ENCODE results near the gene BIRC7. TPM values are rescaled to one million over a fixed set of nuclear protein-coding genes. Genes with fewer than 3 reads are reported as not detected.

BIRC7 gene
- total RNA-seq, 2 experiments from 2014 or later: 5.1 to 5.3 TPM

GRCh38 chr20:63241272-63241671, 5.6 kb downstream of the BIRC7 start:
- H3K9me3 Mint-ChIP-seq: no peaks in the 10 kb centered on the region

GRCh38 chr20:63242736-63243135, 7.0 kb downstream of the BIRC7 start:
- no peak for DNase-seq
- no peaks in the 10 kb centered on the region for H3K27me3 Mint-ChIP-seq
- ChIA-PET POLR2A (no interaction called here), CTCF (interaction anchor here (2.7 kb wide), 1 partner anchor 19 kb away, joined by 6 read pairs; no protein-coding TSS in a partner anchor)
- TF ChIP-seq CTCF (IDR thresholded peaks at IDR 0.05): no peak
- no peak for ATAC-seq
- no peaks in the 10 kb centered on the region for H3K36me3 Mint-ChIP-seq (ENCODE audit: low read depth)
- H3K9me3 Mint-ChIP-seq: no peaks in the 10 kb centered on the region
- no peaks in the 10 kb centered on the region for H3K4me1 Mint-ChIP-seq (ENCODE audit: low read depth)
- H3K27ac Mint-ChIP-seq: no peak overlapping the region
- intact Hi-C loops (cut with micrococcal nuclease): no loop called here
- no peak overlapping the region for H3K4me3 Mint-ChIP-seq

More at GRCh38 chr20:63241272-63241671, 5.6 kb downstream of the BIRC7 start:
- Mint-ChIP-seq H3K27me3 (no peaks in the 10 kb centered on the region), H3K4me3 (no peak overlapping the region), H3K4me1 (ENCODE audit: low read depth) (no peaks in the 10 kb centered on the region), H3K36me3 (ENCODE audit: low read depth) (no peaks in the 10 kb centered on the region), H3K27ac (no peak overlapping the region)
- no peak for TF ChIP-seq CTCF (IDR thresholded peaks at IDR 0.05)
- intact Hi-C loops (cut with micrococcal nuclease): no loop called here
- ChIA-PET CTCF (interaction anchor here (1.1 to 1.7 kb wide), 3 partner anchors 11 to 55 kb away, joined by 3 to 6 read pairs (median 4); no protein-coding TSS in a partner anchor), POLR2A (no interaction called here)
- ATAC-seq (no peak), DNase-seq (no peak)

GRCh38 chr20:63243604-63244247, 8.0 kb downstream of the BIRC7 start:
- Mint-ChIP-seq H3K9me3 (no peaks in the 10 kb centered on the region), H3K4me3 (no peak overlapping the region), H3K27ac (no peak overlapping the region), H3K36me3 (ENCODE audit: low read depth) (no peaks in the 10 kb centered on the region), H3K27me3 (peaks cover 4% of the 10 kb centered on the region), H3K4me1 (ENCODE audit: low read depth) (no peaks in the 10 kb centered on the region)
- no peak for ATAC-seq
- DNase-seq: no peak
- CTCF ChIA-PET: interaction anchor here (2.7 kb wide), 1 partner anchor 20 kb away, joined by 6 read pairs; no protein-coding TSS in a partner anchor
- no peak for TF ChIP-seq CTCF (IDR thresholded peaks at IDR 0.05)
- POLR2A ChIA-PET: interaction anchor here (0.8 kb wide), 1 partner anchor 18 kb away, joined by 4 read pairs; no protein-coding TSS in a partner anchor
- intact Hi-C loops (cut with micrococcal nuclease): no loop called here

- H3K9me3 Mint-ChIP-seq: no peaks in the 10 kb centered on the region
- peaks cover 8% of the 10 kb centered on the region for H3K27me3 Mint-ChIP-seq
- no peak for TF ChIP-seq CTCF (IDR thresholded peaks at IDR 0.05)
- intact Hi-C loops (cut with micrococcal nuclease): no loop called here
- POLR2A ChIA-PET: no interaction called here
- no peak overlapping the region for H3K4me3 Mint-ChIP-seq
- no peaks in the 10 kb centered on the region for H3K4me1 Mint-ChIP-seq (ENCODE audit: low read depth)
- ATAC-seq (no peak), DNase-seq (no peak)
- H3K27ac Mint-ChIP-seq: no peak overlapping the region
- H3K36me3 Mint-ChIP-seq (ENCODE audit: low read depth): no peaks in the 10 kb centered on the region
- CTCF ChIA-PET: interaction anchor here (2.7 kb wide), 1 partner anchor 21 kb away, joined by 6 read pairs; no protein-coding TSS in a partner anchor
These were observed 8.8 kb downstream of the BIRC7 start for GRCh38 chr20:63244468-63244867.

GRCh38 chr20:63246490-63247288, 11.0 kb downstream of the BIRC7 start:
- Mint-ChIP-seq H3K36me3 (ENCODE audit: low read depth) (no peaks in the 10 kb centered on the region), H3K4me1 (ENCODE audit: low read depth) (no peaks in the 10 kb centered on the region), H3K27ac (no peak overlapping the region), H3K27me3 (peaks cover 16% of the 10 kb centered on the region), H3K4me3 (no peak overlapping the region), H3K9me3 (no peaks in the 10 kb centered on the region)
- POLR2A ChIA-PET: no interaction called here
- ATAC-seq: no peak
- no peak for TF ChIP-seq CTCF (IDR thresholded peaks at IDR 0.05)
- intact Hi-C loops (cut with micrococcal nuclease): no loop called here
- no peak for DNase-seq
- CTCF ChIA-PET: interaction anchor here (1.9 to 2.1 kb wide), 2 partner anchors 12 to 22 kb away, joined by 5 to 12 read pairs; no protein-coding TSS in a partner anchor

Data from activated CD8-positive, alpha-beta T cell treated with anti-CD3 and anti-CD28 coated beads for 36 hours (primary cell).